HG03558 (cell line): ENCODE results near the gene CCDC92B.

Experiments
- ATAC-seq: cut with Tn5 transposase; IDR thresholded peaks from one replicate; pipeline ENCODE4 v1.9.1; 2021; ENCODE audit warnings: moderate number of reproducible peaks; ENCODE audit not compliant: unreplicated experiment; ENCODE audit errors: extremely low read depth

The CCDC92B gene

DNA sequence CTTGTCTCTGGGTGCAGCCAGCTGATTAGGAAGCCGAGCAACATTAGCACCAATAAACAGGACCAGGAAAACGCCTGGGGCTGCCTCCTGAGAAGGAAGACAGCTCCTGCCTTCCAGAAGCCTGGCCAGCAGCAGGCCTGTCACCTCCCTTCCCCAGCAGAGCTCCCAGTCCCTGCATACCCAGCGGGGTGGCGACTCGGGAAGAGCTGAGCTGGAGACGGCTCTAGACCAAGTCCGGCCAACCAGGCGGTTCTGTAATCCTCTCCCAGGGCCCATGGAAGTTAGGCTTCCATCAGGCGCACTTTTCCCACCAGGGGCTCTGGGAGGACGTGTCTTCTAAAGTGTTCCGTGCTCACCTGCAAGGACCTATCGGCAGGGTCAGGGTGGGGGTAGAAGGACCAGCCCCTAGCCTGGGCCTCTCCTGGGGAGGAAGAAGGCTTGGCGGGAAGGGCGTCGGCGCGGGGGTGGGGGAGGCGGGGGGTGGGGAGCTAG lies 25.9 kb downstream of the CCDC92B start:
- ATAC-seq = no peak

DNA sequence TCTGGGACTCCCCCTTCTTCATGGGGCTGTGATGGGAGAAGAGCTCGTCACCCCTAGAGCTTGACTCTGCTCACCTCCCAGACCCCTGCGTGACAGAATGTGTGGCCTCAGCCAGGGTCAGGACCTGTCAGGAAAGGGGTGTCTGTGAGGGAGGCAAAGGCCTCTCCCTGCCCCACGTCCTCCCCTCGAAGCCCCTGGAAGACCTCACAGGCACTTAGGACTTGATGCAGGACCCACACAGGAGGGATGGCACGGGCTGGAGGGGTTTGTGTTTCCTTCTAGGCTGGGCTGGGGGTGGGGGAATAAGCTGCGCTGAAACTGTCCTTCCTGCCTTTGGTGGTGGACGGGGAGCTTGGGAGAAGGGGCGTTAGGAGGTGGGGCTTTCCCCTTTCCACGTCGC lies 26.8 kb downstream of the CCDC92B start:
- no peak for ATAC-seq

DNA sequence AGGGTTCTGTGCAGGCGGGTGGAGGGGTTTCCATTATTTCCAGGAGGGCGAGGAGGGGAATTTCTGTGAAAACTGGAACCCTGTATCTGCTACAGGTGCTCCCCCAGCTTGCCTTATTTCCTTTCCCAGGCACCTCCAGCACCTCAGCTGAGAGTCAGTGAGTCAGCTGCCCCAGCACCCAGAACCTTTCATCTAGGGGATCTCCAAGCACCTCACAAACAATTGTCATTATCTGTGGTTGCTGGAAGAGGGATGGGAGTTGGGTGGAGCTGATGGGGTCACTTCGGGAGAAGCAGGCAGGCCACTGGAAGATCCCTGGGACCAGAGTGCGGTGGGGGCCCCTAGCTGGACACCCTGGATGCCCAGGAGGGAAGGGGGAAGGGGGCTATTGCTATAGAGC lies 27.8 kb downstream of the CCDC92B start:
- no peak for ATAC-seq

DNA sequence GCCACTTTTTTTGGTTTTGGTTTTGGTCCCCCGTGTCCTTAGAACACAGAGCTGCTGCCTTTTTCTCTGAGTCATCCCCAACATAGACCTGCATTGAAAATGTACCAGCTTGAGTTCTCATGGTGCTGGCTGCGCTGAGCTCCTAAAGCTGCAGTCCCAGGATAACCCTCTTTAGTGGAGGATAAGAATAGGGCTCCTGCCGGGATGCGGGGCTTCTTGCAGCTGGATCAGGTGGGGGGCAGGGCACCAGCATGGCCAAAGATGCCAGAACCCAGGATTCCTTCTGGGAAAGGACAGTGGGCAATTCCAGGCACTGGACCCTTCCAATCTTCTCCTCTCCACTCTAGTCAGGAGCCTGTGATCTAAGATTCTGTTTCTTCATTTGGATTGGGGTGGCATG lies 29.6 kb downstream of the CCDC92B start:
- ATAC-seq = no peak

DNA sequence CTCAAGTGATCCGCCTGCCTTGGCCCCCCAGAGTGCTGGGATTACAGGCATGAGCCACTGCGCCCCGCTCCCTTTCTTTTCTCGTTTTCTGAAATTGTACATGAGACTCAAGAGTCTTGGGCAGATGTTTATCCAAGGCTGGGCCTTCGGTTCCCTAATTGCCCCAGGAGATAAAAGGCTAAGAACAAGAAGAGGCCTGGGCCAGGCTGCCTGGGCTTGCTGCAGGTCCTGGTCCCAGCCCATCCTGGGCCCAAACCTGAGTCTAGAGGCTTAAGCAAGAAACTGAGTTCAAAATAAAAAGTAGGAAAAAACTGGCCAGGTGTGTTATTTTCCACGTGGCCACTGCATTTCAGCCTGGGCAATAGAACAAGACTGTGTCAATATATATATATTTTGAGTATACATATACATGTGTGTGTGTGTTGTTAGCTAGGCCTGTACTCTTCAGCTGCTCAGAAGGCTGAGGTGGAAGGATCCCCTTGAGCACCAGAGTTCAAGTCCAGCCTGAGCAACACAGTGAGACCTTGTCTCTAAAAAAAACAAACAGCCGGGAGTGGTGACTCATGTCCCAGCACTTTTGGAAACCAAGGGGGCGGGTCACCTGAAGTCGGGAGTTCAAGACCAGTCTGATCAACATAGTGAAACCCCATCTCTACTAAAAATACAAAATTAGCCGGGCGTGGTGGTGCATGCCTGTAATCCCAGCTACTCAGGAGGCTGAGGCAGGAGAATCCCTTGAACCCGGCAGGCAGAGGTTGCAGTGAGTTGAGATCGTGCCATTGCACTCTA lies 31.1 kb downstream of the CCDC92B start:
- no peak for ATAC-seq

DNA sequence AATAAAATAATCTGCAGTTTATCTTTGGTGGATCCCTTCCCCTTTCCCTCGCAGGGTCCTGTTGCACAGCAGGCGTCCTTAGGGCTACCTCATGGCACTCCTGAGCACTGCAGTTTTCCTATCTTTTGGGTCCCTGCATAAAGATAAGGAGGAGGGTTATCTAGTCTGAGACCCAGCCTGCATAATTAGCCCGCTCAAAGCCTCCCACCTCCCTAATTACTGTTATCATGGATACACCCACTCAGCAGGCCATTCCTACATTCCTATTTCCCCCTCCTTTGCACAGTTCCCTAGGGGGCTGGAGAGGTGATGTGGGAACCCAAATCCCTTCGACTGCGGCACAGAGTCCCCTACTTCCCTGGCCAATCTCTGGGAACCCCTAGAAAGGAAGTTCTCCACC lies 32.8 kb downstream of the CCDC92B start:
- ATAC-seq = no peak

DNA sequence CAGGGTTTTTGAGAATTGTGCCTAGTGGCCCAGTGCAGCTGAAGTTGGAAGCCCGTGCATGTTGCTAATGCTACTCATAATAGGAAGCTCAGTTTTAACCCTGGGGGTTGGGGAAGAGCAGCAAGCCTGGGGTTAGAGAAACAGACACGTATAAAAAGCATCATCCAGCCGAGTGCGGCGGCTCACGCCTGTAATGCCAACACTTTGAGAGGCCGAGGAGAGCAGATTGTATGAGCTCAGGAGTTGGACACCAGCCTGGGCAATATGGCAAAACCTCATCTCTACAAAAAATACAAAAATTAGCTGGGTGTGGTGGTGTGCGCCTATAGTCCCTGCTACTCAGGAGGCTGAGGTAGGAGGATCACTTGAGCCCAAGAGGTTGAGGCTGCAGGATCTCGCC lies 35.6 kb downstream of the CCDC92B start:
- ATAC-seq = no peak

DNA sequence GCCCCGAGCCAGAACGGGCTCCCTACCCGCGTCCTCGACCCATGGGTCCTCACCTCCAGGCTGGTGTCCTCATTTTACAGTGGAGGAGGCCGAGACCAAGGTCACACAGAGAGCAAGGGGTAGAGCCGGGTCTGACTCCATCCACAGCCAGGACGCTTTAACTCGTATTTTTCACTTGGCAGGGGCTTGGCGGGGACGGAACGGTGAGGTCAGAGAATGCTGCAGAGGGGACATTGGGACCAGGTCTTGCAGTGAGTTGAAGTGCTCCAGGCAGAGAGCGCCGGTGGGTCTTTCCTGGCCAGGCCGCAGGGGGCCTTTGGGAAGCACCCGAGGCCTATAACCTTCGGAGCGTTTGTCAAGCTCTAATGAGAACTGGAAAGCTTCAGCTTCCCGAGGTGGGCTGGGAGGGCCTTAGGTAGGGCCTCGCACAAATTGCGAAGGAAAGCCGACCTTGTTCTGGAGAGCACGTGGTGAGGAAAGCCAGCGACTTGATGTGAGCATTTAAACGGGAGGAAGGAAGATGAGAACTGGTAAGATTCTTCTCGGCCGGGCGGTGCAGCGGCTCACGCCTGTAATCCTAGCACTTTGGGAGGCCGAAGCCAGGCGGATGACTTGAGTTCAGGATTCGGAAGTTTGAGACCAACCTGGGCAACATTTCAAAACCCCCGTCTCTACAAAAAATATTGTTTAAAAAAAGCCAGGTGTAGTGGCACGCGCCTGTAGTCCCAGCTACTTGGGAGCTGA lies 37.0 kb downstream of the CCDC92B start:
- ATAC-seq = no peak

DNA sequence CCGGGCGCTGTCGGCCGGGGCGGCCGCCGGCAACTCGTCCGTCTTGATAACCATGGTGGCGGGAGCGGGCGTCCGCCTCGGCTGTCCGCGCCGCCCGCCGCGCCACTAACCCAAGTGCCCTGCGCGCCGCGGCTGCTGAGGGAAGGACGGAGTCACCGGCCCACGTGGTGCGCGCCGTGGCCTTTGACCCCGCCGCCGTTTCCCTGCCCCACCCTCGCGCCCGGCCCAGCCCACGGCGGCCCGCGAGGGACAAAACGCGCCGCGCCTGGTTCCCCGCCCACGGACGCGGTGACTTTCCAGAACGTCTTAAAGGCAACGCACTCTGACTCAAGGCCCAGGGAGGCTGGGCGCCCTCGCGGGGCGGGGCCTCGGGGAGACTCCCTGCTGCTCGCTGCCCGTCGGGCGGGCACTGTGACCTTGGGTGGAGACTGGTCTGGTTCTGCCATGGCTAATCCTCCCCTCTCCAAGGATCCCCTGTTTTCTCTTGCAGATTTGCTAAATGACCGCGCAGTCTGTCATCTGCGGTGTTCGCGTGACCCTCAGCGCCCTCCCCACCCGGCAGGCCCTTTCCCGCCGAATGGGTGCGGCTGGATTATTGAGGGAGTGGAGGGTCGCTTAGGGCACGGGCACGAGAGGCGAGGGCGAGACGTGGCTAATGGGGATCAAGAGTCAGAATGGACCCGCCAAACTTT lies 37.7 kb downstream of the CCDC92B start, which contains the start of gene CLUH:
Gene CLUH, minus strand, starts transcription at position 157 of the 692 bp plus-strand sequence. Its CDS starts 103 bp downstream, at position 54.
- ATAC-seq = peak; percentile 59

DNA sequence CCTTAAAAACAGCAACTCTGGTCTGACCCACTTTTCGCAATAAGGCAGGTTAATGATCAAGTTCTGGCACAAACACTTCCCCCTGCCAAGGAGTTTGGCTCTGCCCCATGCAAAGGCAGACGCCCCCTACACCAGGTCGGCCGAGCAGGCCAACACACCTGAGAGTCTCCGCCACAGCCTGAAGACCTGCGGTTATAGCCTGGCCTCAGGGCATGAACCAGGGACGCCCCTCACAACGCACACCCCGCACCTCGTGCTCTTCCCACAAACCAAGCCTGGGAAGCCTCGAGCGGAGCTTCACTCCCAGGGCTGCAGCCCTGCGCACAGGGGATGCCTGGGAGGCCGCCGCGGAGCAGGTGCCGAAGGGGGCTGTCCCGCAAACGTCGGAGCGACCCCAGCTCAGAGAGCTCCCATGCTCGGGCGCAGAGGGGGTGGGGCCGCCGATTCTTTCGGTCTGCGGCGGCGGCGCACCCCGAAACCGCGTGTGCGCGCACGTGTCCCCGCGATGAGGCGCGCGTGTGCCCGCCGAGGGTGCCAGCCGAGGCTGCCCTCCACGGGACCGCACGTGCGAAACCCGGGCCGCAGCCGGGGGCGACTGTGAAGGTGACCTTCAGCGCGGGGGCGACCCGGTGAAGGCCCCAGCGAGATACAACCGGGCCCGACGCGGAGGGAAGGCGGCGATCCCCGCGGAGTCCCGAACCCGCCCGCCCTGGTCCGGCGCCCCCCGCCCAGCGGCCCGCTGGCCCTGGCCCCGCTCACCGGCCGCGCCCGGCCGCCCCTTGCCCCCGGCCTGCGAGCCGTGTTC lies 38.4 kb downstream of the CCDC92B start:
- no peak for ATAC-seq

DNA sequence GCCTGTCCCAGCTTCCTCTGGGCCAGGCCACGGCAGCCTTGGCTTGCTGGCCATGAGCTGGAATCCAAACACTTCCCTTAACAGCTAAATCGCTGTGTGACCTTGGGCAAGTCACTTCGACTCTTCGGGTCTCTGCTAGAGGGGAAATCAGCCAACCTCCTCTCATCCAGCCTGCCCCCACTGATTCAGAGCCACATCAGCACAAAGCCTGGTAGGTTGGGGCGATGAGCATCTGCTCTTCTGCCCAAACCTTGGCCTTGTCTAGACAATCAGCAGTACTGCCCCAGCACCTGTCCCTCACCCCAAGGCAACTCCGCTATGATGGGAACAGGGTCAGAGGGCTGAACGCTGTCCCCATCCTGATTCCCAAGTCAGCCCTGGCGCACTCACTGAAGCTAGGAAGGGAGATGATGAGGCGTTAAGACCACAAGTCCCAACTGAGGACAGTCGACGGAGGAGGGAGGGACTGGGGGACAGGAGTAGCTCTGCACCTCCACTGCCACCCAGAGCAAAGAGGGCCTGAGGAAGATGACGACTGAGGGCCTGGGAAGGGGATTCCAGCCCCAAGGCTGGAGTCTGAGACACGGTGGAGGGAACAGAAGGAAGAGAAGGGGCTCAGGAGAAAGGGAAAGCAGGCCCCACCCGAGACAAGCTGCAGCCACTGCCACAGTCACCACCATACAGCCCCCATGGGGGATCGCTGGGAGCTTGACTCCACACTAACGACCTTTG lies 39.2 kb downstream of the CCDC92B start:
- ATAC-seq = no peak

DNA sequence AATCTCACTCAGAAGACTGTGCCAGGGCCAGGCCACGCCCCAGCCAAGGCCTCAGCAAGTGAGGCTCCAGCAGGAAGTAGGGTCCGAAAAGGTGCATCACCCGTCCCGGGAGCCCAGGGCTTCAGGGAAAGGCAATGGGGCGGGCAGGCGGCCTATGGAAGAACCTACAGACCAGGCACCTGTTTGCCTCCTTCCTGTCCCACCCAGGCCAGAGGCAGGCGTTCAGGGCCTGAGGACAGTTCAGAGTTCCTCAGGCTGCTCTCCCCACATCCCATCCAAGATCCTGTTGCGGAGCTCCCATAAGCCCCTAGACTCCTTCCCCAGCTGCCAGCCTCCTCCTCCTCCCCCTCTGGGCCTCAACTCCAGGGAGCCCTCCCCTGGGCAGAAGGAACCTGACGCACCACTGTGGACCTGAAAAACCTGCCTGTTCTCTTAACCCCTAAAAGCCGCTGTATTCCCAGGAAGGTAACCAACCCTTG lies 40.2 kb downstream of the CCDC92B start:
- ATAC-seq = no peak

DNA sequence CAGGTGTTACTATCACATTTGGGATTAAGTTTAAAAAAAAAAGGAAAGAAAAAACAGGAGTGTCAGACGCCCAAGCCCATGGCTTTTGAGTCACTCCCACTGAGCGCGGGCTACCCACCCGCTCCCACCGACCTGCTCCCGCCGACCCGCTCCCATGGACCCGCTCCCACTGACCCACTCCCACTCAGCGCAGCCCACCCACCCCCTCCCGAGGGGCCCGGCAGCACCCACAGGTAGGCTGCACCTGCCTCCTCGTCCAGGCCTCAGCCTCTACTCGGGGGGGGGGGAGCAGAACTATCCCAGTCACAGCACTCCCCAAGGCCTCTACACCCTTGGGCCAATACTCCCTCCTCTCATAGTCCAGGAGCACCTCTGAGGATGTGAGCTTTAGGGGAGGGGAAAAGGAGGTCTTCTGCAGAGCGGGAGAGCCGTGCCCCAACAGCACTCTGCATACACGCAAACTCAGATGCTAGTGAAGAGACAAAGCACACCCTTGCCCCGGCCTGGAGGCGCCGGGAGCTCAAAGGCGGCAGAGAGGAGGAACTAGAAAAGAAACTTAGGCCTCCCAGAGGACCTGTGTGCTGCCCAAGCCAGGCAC lies 40.8 kb downstream of the CCDC92B start:
- no peak for ATAC-seq

DNA sequence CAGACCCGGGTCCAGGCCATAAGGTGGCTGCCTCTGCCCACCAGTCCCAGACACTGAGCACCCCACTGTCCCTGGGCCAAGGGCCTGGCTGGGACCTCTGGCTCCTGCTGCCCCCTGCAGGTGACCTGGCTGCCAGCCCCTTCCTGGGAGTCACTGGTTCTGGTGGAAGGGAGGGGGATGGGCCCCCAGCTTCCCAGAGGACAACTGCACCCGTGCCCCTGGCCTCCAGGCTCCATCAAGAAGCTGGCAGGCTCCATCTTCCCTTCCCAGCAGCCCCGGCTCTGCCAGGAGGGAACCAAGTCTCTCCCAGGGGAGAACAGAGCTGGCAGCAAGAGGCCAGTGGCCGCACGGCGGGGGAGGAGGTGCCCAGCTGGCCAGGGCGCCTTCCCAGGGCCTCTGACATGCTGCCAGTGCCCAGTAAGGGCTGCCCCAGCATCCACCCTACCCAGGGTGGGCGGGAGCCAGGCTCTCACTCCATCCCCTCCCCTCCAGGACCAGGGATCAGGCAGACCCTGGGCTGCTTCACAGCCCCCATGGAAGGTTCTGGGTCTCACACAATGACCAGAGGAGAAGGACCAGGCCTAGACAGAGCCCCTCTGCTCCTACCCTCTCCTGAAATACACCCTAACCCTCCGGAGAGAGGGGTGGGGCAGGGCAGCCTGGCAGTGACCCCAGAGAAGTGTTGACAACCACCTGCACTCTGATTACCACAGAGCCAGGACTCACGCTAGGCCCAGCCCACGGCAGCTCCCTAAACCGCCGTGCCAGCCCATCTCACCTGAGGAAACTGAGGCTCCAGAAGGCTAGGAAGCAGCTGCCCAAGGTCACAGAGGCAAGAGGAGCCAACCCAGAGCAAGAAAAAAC lies 41.5 kb downstream of the CCDC92B start:
- no peak for ATAC-seq

DNA sequence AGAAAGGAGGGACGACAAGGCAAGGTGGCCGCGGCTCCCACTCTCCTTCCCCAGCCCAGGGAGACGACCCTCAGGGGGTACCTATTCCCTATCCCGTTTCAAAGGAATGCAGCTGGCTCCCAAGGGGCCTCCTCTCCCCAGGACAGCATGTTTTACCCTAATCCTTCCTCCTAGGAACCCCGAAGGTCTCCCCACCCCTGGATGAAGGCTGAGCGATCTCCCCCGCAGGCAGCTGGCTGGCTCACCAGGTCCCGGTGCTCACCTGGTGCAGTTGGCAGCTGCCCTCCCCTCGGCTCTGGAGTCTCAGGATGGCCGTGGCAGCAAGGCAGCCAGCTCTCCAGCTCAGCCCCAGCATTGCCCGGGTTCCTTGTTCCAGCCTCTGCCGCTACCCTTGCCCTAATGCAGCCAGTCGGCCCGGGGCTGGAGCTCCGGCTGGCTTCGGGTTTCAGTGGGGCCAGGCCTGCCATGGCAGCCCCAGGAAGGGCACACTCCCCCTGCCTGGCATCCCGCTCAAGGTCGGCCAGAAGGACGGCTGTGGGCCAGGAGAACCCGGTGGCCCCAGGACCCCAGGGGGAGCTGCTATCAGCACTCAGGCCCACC lies 42.4 kb downstream of the CCDC92B start:
- no peak for ATAC-seq

DNA sequence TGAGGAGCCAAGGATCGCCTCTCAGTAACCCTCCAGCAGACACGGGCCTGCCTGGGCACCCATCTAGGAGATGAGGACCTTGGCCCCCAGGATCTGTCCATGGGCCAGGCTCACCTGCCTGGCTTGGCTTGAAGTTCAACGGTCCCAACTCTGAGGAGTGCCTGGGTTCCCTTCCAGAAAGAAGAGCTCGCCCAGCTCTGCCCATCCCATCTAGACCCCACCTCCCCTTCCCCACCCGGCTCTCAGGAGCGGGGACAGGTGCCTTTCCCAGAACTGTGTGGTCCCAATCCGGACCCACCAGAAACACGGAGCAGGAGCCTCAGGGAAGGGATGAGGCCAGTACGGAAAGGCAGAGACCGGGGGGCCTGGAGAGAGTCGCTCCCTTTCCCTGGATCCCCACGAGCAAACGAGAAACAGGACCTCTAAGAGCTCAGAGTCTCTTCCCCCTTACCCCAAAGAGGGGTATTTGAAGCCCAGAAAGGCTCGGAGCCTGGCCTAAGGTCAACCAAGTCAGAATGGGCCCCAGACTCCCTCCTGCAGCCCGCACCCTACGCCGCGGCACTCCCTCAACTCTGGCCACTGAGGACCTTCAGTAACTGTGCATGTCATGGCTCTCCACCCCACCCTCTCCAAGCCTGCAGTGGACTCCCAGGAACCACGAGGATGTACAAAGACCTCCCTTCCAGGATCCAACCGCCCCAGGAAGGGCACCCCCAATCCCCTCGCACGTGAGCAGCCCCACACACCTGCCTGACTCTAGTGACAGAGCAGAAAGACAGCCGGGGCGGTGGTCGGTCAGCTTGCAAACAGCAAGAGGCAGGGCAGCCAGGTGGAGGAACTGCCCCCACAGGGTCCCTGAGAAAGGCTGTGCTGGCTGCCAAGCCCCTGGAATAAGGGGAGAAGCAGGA lies 43.3 kb downstream of the CCDC92B start:
- ATAC-seq = no peak

DNA sequence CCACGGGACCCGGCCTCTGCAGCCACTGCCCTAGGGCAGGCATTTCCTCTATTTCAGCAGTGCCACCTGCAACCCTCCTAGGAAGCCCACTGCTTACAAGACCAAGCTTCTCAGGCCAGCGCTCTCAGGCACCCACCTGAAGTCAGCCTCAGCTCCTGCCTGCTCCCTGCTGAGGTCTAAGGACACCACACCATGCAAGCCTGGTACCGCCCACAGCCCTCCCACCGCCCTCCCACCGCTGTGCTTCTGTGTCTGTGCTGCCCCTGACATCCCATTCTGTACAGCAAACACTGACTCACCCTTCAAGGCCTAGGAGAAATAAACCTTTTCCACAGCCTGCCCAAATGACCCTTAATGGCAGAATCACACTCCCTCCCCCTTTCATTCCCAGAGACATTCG lies 44.2 kb downstream of the CCDC92B start:
- ATAC-seq = no peak
